ENCODE results near the gene CYP3A5.
"Not testable (repeated sequence)": the region's sequence is repeated elsewhere in the genome, so short reads cannot be mapped to it uniquely, and the experiment has no call there.

CYP3A5 gene

GRCh38 chr7:99679400-99680191 is at the start of gene CYP3A5:
TSS of gene CYP3A5 (minus strand) at chr7:99679996. CDS start at chr7:99679896, 100 bp downstream.
- no peak for DNase-seq

GRCh38 chr7:99728615-99729014 is 48.8 kb upstream of the CYP3A5 start:
- no peak for DNase-seq

- DNase-seq, result not testable (repeated sequence)
Observed at GRCh38 chr7:99723201-99723600, 43.4 kb upstream of the CYP3A5 start.

GRCh38 chr7:99720800-99721595 is 41.2 kb upstream of the CYP3A5 start:
- DNase-seq, result no peak

- no peak for DNase-seq
Observed at GRCh38 chr7:99719996-99720769, 40.4 kb upstream of the CYP3A5 start.

- no peak for DNase-seq
Observed at GRCh38 chr7:99713995-99714570, 34.3 kb upstream of the CYP3A5 start.

GRCh38 chr7:99709838-99710578 is 30.2 kb upstream of the CYP3A5 start:
- DNase-seq, result no peak

- no peak for DNase-seq
Observed at GRCh38 chr7:99709260-99709659, 29.5 kb upstream of the CYP3A5 start.

GRCh38 chr7:99707096-99707495 is 27.3 kb upstream of the CYP3A5 start:
- no peak for DNase-seq

GRCh38 chr7:99699946-99700345 is 20.1 kb upstream of the CYP3A5 start:
- no peak for DNase-seq

GRCh38 chr7:99698867-99699730 is 19.3 kb upstream of the CYP3A5 start:
- DNase-seq, result not testable (repeated sequence)

- DNase-seq, result no peak
Observed at GRCh38 chr7:99694912-99695304, 15.1 kb upstream of the CYP3A5 start.

- no peak for DNase-seq
Observed at GRCh38 chr7:99694201-99694911, 14.6 kb upstream of the CYP3A5 start.

GRCh38 chr7:99693427-99694200 is 13.8 kb upstream of the CYP3A5 start:
- no peak for DNase-seq

- DNase-seq, result no peak
Observed at GRCh38 chr7:99693100-99693426, 13.3 kb upstream of the CYP3A5 start.

GRCh38 chr7:99692563-99692962 is 12.8 kb upstream of the CYP3A5 start:
- not testable (repeated sequence) for DNase-seq

GRCh38 chr7:99691658-99692057 is 11.9 kb upstream of the CYP3A5 start:
- not testable (repeated sequence) for DNase-seq

- DNase-seq, result not testable (repeated sequence)
Observed at GRCh38 chr7:99690918-99691317, 11.1 kb upstream of the CYP3A5 start.

- not testable (repeated sequence) for DNase-seq
Observed at GRCh38 chr7:99685871-99686608, 6.2 kb upstream of the CYP3A5 start.

Data from right forelimb (tissue), 1 donor.